GM12878 (cell line): Measurements from ENCODE around the gene ANXA10. TPM values are rescaled to one million over a fixed set of nuclear protein-coding genes. Genes with fewer than 3 reads are reported as not detected.

ENCODE experiments used
- ATAC-seq: fragments of 200-7000 bp; cut with Tn5 transposase; 3 replicates; pipeline ENCODE4 v1.9.1; 2020; ENCODE audit warnings: mild to moderate bottlenecking, moderate library complexity
- BruUV-seq: library from RNA; stranded (reverse); fragments of 400-500 nt; replicated peaks from 2 replicates; lab custom pipeline; 2021; lab: Mats Ljungman, UMichigan
- CTCF ChIA-PET: fragments of 300-600 bp; sonication (Branson Sonifier 250); formaldehyde crosslinking; extraction: SDS; loops from one replicate; lab custom pipeline; 2021; ENCODE audit warnings: inconsistent platforms; lab: Yijun Ruan, JAX
- POLR2A ChIA-PET: fragments of 350-600 bp; formaldehyde crosslinking; extraction: SDS; loops from one replicate; lab custom pipeline; 2021; ENCODE audit warnings: inconsistent platforms; lab: Charles Lee
- RAD21 ChIA-PET: fragments of 300-600 bp; sonication (Branson Sonifier 250); formaldehyde crosslinking; loops from one replicate; lab custom pipeline; 2023; ENCODE audit warnings: antibody characterized with exemption; ENCODE audit not compliant: unreplicated experiment; lab: Charles Lee
- SMC1A ChIA-PET: fragments of 300-600 bp; sonication (Branson Sonifier 250); formaldehyde crosslinking; loops from one replicate; lab custom pipeline; 2023; ENCODE audit not compliant: unreplicated experiment, uncharacterized antibody; lab: Charles Lee
- DNase-seq: peaks from one replicate; pipeline ENCODE4 v3.0.0-alpha.2; 2011; ENCODE audit warnings: low read depth, low spot score
- FAIRE-seq: peaks from 3 replicates; lab custom pipeline; 2011; peaks lifted over from hg19 to GRCh38; lab: Jason Lieb, UNC
- H2AFZ ChIP-seq: 2 replicates; pipeline ENCODE4 v1.6.0; 2011; ENCODE audit warnings: low read depth, low read length, control low read depth; ENCODE audit not compliant: control insufficient read depth
- H3K27ac ChIP-seq: 2 replicates; pipeline ENCODE4 v1.5.1; 2011; ENCODE audit warnings: control low read depth; ENCODE audit not compliant: control insufficient read depth, insufficient read depth
- H3K27me3 ChIP-seq, 2 experiments: replicated peaks in 1 of 2; 2 replicates each; pipeline versions ENCODE4 v1.6.0 to v1.6.1; 2011; ENCODE audit warnings: low read length in 1 of 2; ENCODE audit not compliant: control insufficient read depth in 2 of 2, insufficient read depth in 2 of 2
- H3K36me3 ChIP-seq, 2 experiments: 2 replicates each; pipeline ENCODE4 v1.5.1; 2011; ENCODE audit warnings: low read length in 1 of 2; ENCODE audit not compliant: control insufficient read depth in 2 of 2, insufficient read depth in 2 of 2
- H3K4me1 ChIP-seq: 2 replicates; pipeline ENCODE4 v1.6.1; 2011; ENCODE audit warnings: mild to moderate bottlenecking, low read length, moderate library complexity, mixed read lengths; ENCODE audit not compliant: control insufficient read depth, insufficient read depth
- H3K4me2 ChIP-seq: 2 replicates; pipeline ENCODE4 v1.6.0; 2011; ENCODE audit warnings: control low read depth; ENCODE audit not compliant: control insufficient read depth, insufficient read depth
- H3K4me3 ChIP-seq: fragments of 200-600 bp; sonication (generic); 2 replicates; pipeline ENCODE4 v1.5.1; 2016
- H3K79me2 ChIP-seq: 2 replicates; pipeline ENCODE4 v1.6.0; 2011; ENCODE audit warnings: low read length; ENCODE audit not compliant: control insufficient read depth, insufficient read depth
- H3K9ac ChIP-seq: 2 replicates; pipeline ENCODE4 v1.8.0; 2011; ENCODE audit warnings: low read length, control low read depth, mixed read lengths; ENCODE audit not compliant: control insufficient read depth, insufficient read depth
- H3K9me3 ChIP-seq: replicated peaks from 3 replicates; pipeline ENCODE4 v1.5.1; 2011; ENCODE audit warnings: mild to moderate bottlenecking, low read length; ENCODE audit not compliant: control insufficient read depth, insufficient read depth
- H4K20me1 ChIP-seq: 2 replicates; pipeline ENCODE4 v1.6.0; 2011; ENCODE audit not compliant: control insufficient read depth, insufficient read depth
- ATF3 ChIP-seq: IDR thresholded peaks from 2 replicates; pipeline ENCODE4 v1.6.1; 2011; ENCODE audit warnings: low read depth, mild to moderate bottlenecking, low read length, moderate library complexity, borderline replicate concordance; ENCODE audit errors: extremely low read depth
- EED ChIP-seq: sonication (generic); IDR thresholded peaks from 2 replicates; pipeline ENCODE4 v1.6.1; 2016; ENCODE audit warnings: antibody characterized with exemption, low read depth
- EGR1 ChIP-seq, 2 experiments: IDR thresholded peaks; 1 replicate in 1 of 2; 2 replicates in 1 of 2; pipeline ENCODE4 v1.6.1; 2011 to 2012; ENCODE audit warnings: low read depth in 2 of 2, low read length in 2 of 2, borderline replicate concordance in 1 of 2, mild to moderate bottlenecking in 1 of 2, moderate library complexity in 1 of 2
- JUND ChIP-seq: IDR thresholded peaks from 2 replicates; pipeline ENCODE4 v1.6.1; 2012; ENCODE audit warnings: low read depth, mild to moderate bottlenecking, low read length, improper control_type of control experiment, moderate library complexity
- MXI1 ChIP-seq: fragments of 150-350 bp; IDR thresholded peaks from 2 replicates; pipeline ENCODE4 v1.6.1; 2011; ENCODE audit warnings: low read depth, mild to moderate bottlenecking, inconsistent platforms, low read length, improper control_type of control experiment
- POLR2AphosphoS5 ChIP-seq: IDR thresholded peaks from 2 replicates; pipeline ENCODE4 v1.6.1; 2011; ENCODE audit warnings: mild to moderate bottlenecking, low read length, inconsistent platforms
- RELB ChIP-seq: fragments of 450-650 bp; IDR thresholded peaks from 2 replicates; pipeline ENCODE4 v1.6.1; 2017; ENCODE audit warnings: low read depth, mild to moderate bottlenecking, moderate library complexity
- RFX5 ChIP-seq: IDR thresholded peaks from 2 replicates; pipeline ENCODE4 v1.6.1; 2011; ENCODE audit warnings: low read depth, low read length, improper control_type of control experiment
- SMAD5 ChIP-seq: IDR thresholded peaks from 2 replicates; pipeline ENCODE4 v1.6.1; 2016; ENCODE audit warnings: antibody characterized with exemption, low read depth
- SMC3 ChIP-seq: IDR thresholded peaks from 2 replicates; pipeline ENCODE4 v1.6.1; 2011; ENCODE audit warnings: low read length, improper control_type of control experiment, borderline replicate concordance
- ZNF207 ChIP-seq: fragments of 450-650 bp; IDR thresholded peaks from 2 replicates; pipeline ENCODE4 v1.6.1; 2014; ENCODE audit warnings: antibody characterized with exemption, mild to moderate bottlenecking, borderline replicate concordance
- ZNF384 ChIP-seq: IDR thresholded peaks from 2 replicates; pipeline ENCODE4 v1.6.1; 2012; ENCODE audit warnings: low read depth, mild to moderate bottlenecking, low read length, improper control_type of control experiment, borderline replicate concordance
- WGBS: methylation state at CpG from one replicate; pipeline ENCODE4 v1.1.6; 2016; ENCODE audit warnings: low lambda C conversion rate; ENCODE audit not compliant: insufficient replicate concordance, insufficient coverage; ENCODE audit errors: missing lambda C conversion rate; 5-methylcytosine and 5-hydroxymethylcytosine counted together
- in situ Hi-C: fragments of 300-500 bp; cut with MboI; formaldehyde crosslinking; loops from 9 replicates; pipeline ENCODE4 v1.14.3; 2018; ENCODE audit warnings: mixed read lengths
- intact Hi-C: fragments of 100-400 bp; cut with micrococcal nuclease; formaldehyde crosslinking; loops from one replicate; pipeline ENCODE4 v1.14.2; 2022; ENCODE audit not compliant: unreplicated experiment
- polyA plus RNA-seq, 11 experiments: library from polyadenylated mRNA; depleted of rRNA in 4 of 11; unstranded in 6 of 11; stranded (reverse) in 5 of 11; fragments of >200 nt; fragmentation: Nextera tagmentation in 4 of 11; fragmentation: Illumina TruSeq in 1 of 11; extraction: Ambion mirVana in 4 of 11; extraction: Trizol in 1 of 11; gene quantifications; 1 replicate in 1 of 11; 2 replicates in 10 of 11; pipeline versions ENCODE4 v1.2.1 to v1.2.3, GENCODE V29; 2011 to 2016; ENCODE audit warnings: inconsistent platforms in 2 of 11, missing spikeins in 2 of 11, low read depth in 1 of 11
- total RNA-seq, 4 experiments: library from RNA; depleted of rRNA in 3 of 4; stranded (reverse); fragments of >200 nt in 3 of 4; fragmentation: Illumina TruSeq in 1 of 4; extraction: Trizol in 1 of 4; gene quantifications; 2 replicates each; pipeline versions ENCODE4 v1.2.1 to v1.2.3, GENCODE V29; 2013 to 2021
- TF ChIP-seq, protein P1 (sequence below): fragments of 450-650 bp; IDR thresholded peaks from 2 replicates; pipeline ENCODE4 v1.6.1; 2017; ENCODE audit warnings: borderline replicate concordance
- TF ChIP-seq, protein P2 (sequence below): fragments of 450-650 bp; IDR thresholded peaks from 2 replicates; pipeline ENCODE4 v1.6.1; 2016; ENCODE audit warnings: mild to moderate bottlenecking, moderate library complexity, borderline replicate concordance

ANXA10 gene
- total and polyA plus RNA-seq, 10 of the 15 experiments (the other 5 are each of a cell fraction or from before 2014, with no cell fraction given) = not detected

- TF ChIP-seq, protein P1, sequence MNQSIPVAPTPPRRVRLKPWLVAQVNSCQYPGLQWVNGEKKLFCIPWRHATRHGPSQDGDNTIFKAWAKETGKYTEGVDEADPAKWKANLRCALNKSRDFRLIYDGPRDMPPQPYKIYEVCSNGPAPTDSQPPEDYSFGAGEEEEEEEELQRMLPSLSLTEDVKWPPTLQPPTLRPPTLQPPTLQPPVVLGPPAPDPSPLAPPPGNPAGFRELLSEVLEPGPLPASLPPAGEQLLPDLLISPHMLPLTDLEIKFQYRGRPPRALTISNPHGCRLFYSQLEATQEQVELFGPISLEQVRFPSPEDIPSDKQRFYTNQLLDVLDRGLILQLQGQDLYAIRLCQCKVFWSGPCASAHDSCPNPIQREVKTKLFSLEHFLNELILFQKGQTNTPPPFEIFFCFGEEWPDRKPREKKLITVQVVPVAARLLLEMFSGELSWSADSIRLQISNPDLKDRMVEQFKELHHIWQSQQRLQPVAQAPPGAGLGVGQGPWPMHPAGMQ = no peak
- TF ChIP-seq POLR2AphosphoS5 (no peak), EED (no peak), JUND (no peak), EGR1 (IDR thresholded peaks at IDR 0.05; ENCODE audit: borderline replicate concordance in 1 of 2, low read depth in 2 of 2, low read length in 2 of 2) (no peak)
Measured at GRCh38 chr4:168129046-168129772, 36.9 kb downstream of the ANXA10 start (continued).

DNA sequence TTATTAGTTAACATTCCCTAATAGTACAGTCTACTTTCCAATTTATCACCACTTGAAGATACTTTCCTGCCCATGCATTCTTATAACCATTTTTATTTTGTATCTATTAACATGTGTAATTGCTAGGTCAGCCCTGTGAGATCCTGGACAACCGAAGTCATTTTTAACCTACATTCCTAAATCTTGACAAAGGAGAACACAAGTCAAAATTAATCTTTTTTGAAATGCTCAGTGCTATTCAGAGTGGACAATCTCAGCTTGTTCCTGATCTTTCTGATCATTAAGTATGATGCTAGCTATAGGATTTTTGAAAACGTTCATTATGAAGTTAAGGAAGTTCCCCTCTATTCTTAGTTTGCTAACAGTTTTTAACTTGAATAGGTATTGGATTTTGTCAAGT lies 37.5 kb downstream of the ANXA10 start:
- in situ Hi-C loops = no loop called here
- Histone ChIP-seq H3K4me1 (no peaks in the 10 kb centered on the region), H3K36me3 (no peaks in the 10 kb centered on the region), H3K4me2 (no peak overlapping the region), H3K9ac (no peak overlapping the region), H3K27ac (no peak overlapping the region), H3K27me3 (no peaks in the 10 kb centered on the region), H4K20me1 (no peaks in the 10 kb centered on the region), H2AFZ (no peak overlapping the region), H3K9me3 (no peaks in the 10 kb centered on the region), H3K79me2 (no peaks in the 10 kb centered on the region), H3K4me3 (no peak overlapping the region)
- ChIA-PET RAD21 (no interaction called here), POLR2A (no interaction called here), CTCF (interaction anchor here (0.7 kb wide), 1 partner anchor 25 kb away, joined by 4 read pairs; no protein-coding TSS in a partner anchor), SMC1A (interaction anchor here (1.3 kb wide), 1 partner anchor 12 kb away, joined by 3 read pairs; no protein-coding TSS in a partner anchor)
- no peak for DNase-seq
- no peak for FAIRE-seq
- WGBS = 30% methylated on average over 2 of the region's 2 CpGs
- no TSS peak for BruUV-seq
- no peak for ATAC-seq
- intact Hi-C loops = no loop called here
- TF ChIP-seq MXI1 = no peak
- TF ChIP-seq, protein P2, sequence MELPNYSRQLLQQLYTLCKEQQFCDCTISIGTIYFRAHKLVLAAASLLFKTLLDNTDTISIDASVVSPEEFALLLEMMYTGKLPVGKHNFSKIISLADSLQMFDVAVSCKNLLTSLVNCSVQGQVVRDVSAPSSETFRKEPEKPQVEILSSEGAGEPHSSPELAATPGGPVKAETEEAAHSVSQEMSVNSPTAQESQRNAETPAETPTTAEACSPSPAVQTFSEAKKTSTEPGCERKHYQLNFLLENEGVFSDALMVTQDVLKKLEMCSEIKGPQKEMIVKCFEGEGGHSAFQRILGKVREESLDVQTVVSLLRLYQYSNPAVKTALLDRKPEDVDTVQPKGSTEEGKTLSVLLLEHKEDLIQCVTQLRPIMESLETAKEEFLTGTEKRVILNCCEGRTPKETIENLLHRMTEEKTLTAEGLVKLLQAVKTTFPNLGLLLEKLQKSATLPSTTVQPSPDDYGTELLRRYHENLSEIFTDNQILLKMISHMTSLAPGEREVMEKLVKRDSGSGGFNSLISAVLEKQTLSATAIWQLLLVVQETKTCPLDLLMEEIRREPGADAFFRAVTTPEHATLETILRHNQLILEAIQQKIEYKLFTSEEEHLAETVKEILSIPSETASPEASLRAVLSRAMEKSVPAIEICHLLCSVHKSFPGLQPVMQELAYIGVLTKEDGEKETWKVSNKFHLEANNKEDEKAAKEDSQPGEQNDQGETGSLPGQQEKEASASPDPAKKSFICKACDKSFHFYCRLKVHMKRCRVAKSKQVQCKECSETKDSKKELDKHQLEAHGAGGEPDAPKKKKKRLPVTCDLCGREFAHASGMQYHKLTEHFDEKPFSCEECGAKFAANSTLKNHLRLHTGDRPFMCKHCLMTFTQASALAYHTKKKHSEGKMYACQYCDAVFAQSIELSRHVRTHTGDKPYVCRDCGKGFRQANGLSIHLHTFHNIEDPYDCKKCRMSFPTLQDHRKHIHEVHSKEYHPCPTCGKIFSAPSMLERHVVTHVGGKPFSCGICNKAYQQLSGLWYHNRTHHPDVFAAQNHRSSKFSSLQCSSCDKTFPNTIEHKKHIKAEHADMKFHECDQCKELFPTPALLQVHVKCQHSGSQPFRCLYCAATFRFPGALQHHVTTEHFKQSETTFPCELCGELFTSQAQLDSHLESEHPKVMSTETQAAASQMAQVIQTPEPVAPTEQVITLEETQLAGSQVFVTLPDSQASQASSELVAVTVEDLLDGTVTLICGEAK = no peak
- TF ChIP-seq RFX5 = no peak
- TF ChIP-seq ZNF207 = no peak
- no peak for TF ChIP-seq EED
- no peak for TF ChIP-seq ZNF384
- TF ChIP-seq ATF3 = no peak
- no peak for TF ChIP-seq RELB
- no peak for TF ChIP-seq SMAD5
- TF ChIP-seq SMC3 = no peak
